Cardiac atrium fibroblast (primary cell): ENCODE measurements around the gene THEMIS. TPM values are rescaled to one million over a fixed set of nuclear protein-coding genes. Genes with fewer than 3 reads are reported as not detected.

Experiments
- total RNA-seq: library from RNA; depleted of rRNA; stranded (reverse); fragments of >200 nt; gene quantifications from 2 replicates; pipeline ENCODE4 v1.2.3, GENCODE V29; 2015

The THEMIS gene, protein sequence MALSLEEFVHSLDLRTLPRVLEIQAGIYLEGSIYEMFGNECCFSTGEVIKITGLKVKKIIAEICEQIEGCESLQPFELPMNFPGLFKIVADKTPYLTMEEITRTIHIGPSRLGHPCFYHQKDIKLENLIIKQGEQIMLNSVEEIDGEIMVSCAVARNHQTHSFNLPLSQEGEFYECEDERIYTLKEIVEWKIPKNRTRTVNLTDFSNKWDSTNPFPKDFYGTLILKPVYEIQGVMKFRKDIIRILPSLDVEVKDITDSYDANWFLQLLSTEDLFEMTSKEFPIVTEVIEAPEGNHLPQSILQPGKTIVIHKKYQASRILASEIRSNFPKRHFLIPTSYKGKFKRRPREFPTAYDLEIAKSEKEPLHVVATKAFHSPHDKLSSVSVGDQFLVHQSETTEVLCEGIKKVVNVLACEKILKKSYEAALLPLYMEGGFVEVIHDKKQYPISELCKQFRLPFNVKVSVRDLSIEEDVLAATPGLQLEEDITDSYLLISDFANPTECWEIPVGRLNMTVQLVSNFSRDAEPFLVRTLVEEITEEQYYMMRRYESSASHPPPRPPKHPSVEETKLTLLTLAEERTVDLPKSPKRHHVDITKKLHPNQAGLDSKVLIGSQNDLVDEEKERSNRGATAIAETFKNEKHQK
- not detected in 2 replicates for total RNA-seq

DNA sequence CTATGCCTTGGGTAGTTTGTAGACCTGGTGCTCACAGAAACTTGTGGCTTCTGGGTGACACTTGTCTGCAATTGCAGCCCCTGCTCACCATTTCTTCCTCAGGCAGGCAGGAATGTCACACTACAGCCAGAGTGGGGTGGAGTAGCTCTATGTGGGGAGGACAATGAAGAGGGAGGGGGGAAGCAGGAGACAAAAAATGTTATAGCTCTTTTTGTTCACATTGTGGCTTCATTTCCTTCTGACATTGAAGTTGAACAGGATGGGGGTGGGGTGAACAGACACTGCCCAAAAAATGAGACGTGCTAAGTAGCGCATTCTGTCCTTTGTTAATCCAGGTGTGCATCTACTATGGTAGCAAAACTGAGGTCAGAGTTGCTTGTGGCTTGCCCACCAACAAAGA, at the start of gene THEMIS:
THEMIS (minus strand) TSS at position 124 of the 400 bp plus-strand sequence. CDS start 126 bp downstream, outside the sequence.

